NCI-H2227 treated with DMSO at 0.1 percent for 48 hours (cell line): Measurements from ENCODE around the gene PRKD1.

ENCODE experiments used
- DNase-seq: peaks from one replicate; lab custom pipeline; 2025; lab: John Stamatoyannopoulos, UW

PRKD1 gene

GRCh38 chr14:29616922-29617321 is 310.7 kb downstream of the PRKD1 start:
- no peak for DNase-seq

GRCh38 chr14:29608861-29609260 is 318.8 kb downstream of the PRKD1 start:
- no peak for DNase-seq

GRCh38 chr14:29607169-29607568 is 320.5 kb downstream of the PRKD1 start:
- no peak for DNase-seq

GRCh38 chr14:29603696-29604095 is 324.0 kb downstream of the PRKD1 start:
- no peak for DNase-seq

GRCh38 chr14:29601616-29602015 is 326.0 kb downstream of the PRKD1 start:
- no peak for DNase-seq

- DNase-seq: no peak
Observed at GRCh38 chr14:29587761-29588470, 339.7 kb downstream of the PRKD1 start.

GRCh38 chr14:29587046-29587445 is 340.6 kb downstream of the PRKD1 start:
- DNase-seq: no peak

GRCh38 chr14:29584992-29585391 is 342.7 kb downstream of the PRKD1 start:
- DNase-seq: peak; percentile 32

- no peak for DNase-seq
Observed at GRCh38 chr14:29580763-29581162, 346.9 kb downstream of the PRKD1 start.

GRCh38 chr14:29579838-29580237 is 347.8 kb downstream of the PRKD1 start:
- DNase-seq: no peak

GRCh38 chr14:29576927-29577326 is 350.7 kb downstream of the PRKD1 start:
- no peak for DNase-seq

GRCh38 chr14:29569194-29569593 is 358.5 kb downstream of the PRKD1 start:
- DNase-seq: no peak

GRCh38 chr14:29566194-29566593 is 361.5 kb downstream of the PRKD1 start:
- DNase-seq: no peak

- DNase-seq: no peak
Observed at GRCh38 chr14:29558516-29558915, 369.1 kb downstream of the PRKD1 start.

GRCh38 chr14:29554335-29554734 is 373.3 kb downstream of the PRKD1 start:
- no peak for DNase-seq

- DNase-seq: no peak
Observed at GRCh38 chr14:29553427-29553826, 374.2 kb downstream of the PRKD1 start.

- DNase-seq: peak; percentile 50
Observed at GRCh38 chr14:29548948-29549370, 378.7 kb downstream of the PRKD1 start.

- no peak for DNase-seq
Observed at GRCh38 chr14:29545714-29546113, 381.9 kb downstream of the PRKD1 start.

- DNase-seq: peak; percentile 33
Observed at GRCh38 chr14:29536886-29537511, 390.6 kb downstream of the PRKD1 start.

GRCh38 chr14:29529418-29529817 is 398.2 kb downstream of the PRKD1 start:
- DNase-seq: peak; percentile 35

- DNase-seq: no peak
Observed at GRCh38 chr14:29528889-29529288, 398.8 kb downstream of the PRKD1 start.

- DNase-seq: no peak
Observed at GRCh38 chr14:29527286-29527685, 400.4 kb downstream of the PRKD1 start.
